Sigmoid colon (tissue), 7 donors: Measurements from ENCODE around the gene KCNMB2. TPM values are rescaled to one million over a fixed set of nuclear protein-coding genes. Genes with fewer than 3 reads are reported as not detected.

ENCODE experiments used
- DNase-seq: peaks from one replicate; pipeline ENCODE4 v3.0.0-alpha.2; 2019
- H3K27ac ChIP-seq, 4 donors: fragments of 200-600 bp; sonication (generic); one replicate each; pipeline ENCODE4 v1.5.1; 2016 to 2019; ENCODE audit warnings: mild to moderate bottlenecking in 1 of 4
- H3K27me3 ChIP-seq, 3 donors: fragments of 200-600 bp; sonication (generic); one replicate each; pipeline ENCODE4 v1.5.1; 2019; ENCODE audit warnings: mild to moderate bottlenecking in 1 of 3
- H3K36me3 ChIP-seq, 4 donors: fragments of 200-600 bp; sonication (generic); one replicate each; pipeline ENCODE4 v1.5.1; 2016 to 2019
- H3K4me1 ChIP-seq, 4 donors: fragments of 200-600 bp; sonication (generic); one replicate each; pipeline ENCODE4 v1.5.1; 2017 to 2019
- H3K4me3 ChIP-seq, 4 donors: fragments of 200-600 bp; sonication (generic); one replicate each; pipeline ENCODE4 v1.5.1; 2017 to 2019; ENCODE audit warnings: mild to moderate bottlenecking in 2 of 4, moderate library complexity in 1 of 4
- H3K9me3 ChIP-seq, 4 donors: fragments of 200-600 bp in 3 of 4; sonication (generic) in 3 of 4; one replicate each; pipeline versions ENCODE4 v1.5.1 to v1.6.1; 2013 to 2019
- EP300 ChIP-seq, 4 donors: sonication (generic); formaldehyde crosslinking; IDR thresholded peaks; one replicate each; pipeline ENCODE4 v1.6.1; 2017; ENCODE audit warnings: antibody characterized with exemption in 4 of 4
- POLR2A ChIP-seq, 2 donors: fragments of 450-650 bp; IDR thresholded peaks; one replicate each; pipeline ENCODE4 v1.6.1; 2016; ENCODE audit warnings: antibody characterized with exemption in 2 of 2, mild to moderate bottlenecking in 2 of 2, moderate library complexity in 2 of 2
- POLR2AphosphoS5 ChIP-seq, 4 donors: sonication (generic); formaldehyde crosslinking; IDR thresholded peaks; one replicate each; pipeline ENCODE4 v1.6.1; 2017; ENCODE audit warnings: antibody characterized with exemption in 4 of 4
- WGBS, 2 donors: extraction: QIAGEN DNeasy Blood & Tissue Kit; methylation state at CpG; one replicate each; pipeline ENCODE4 v1.1.7; 2013; 5-methylcytosine and 5-hydroxymethylcytosine counted together
- intact Hi-C: fragments of 100-400 bp; cut with DNase I; formaldehyde crosslinking; loops from one replicate; pipeline ENCODE4 v1.15.1; 2023
- polyA plus RNA-seq, 3 donors: library from polyadenylated mRNA; stranded (reverse); fragments of 200-250 nt; gene quantifications; one replicate each; pipeline ENCODE4 v1.2.3, GENCODE V29; 2013
- total RNA-seq, 4 donors: library from RNA; depleted of rRNA; stranded (reverse); fragments of >200 nt; gene quantifications; one replicate each; pipeline ENCODE4 v1.1.0, GENCODE V29; 2016
- TF ChIP-seq, protein P1 (sequence below), 4 experiments: fragments of 450-650 bp in 3 of 4; fragments of 200-600 bp in 1 of 4; IDR thresholded peaks; one replicate each; pipeline ENCODE4 v1.5.1; 2016 to 2019; ENCODE audit warnings: antibody characterized with exemption in 4 of 4, mild to moderate bottlenecking in 3 of 4, moderate library complexity in 2 of 4
- donor health status: healthy with polysubstance abuse.
- donor health status: Bipolar disorder and iron deficiency.
- donor health status: healthy.

Gene KCNMB2
- total and polyA plus RNA-seq, 7 donors = 0.22 to 3.2 (median 1.5) TPM; not detected in 1

DNA sequence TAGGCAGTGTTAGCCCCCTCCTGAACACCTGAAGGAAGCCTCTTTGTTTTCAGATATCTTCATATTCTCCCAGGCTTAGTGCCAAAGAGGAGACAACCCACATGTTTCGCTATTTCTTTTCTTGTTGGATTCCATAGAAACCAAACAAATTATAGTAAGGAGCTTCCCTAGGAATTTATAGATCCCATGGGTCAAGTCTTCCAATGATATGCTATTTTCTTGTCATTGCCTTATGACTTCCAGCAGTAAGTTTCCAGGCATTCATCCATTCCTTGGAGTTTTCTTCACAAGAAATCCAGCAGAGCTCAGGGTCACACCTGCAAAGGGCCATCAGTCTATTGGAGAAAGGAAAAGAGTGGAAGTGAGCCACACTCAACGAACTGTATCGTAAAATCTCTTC is 9.9 kb upstream of the KCNMB2 start:
- no peak overlapping the region for H3K4me3 ChIP-seq
- no peaks in the 10 kb centered on the region for H3K27me3 ChIP-seq
- no peaks in the 10 kb centered on the region for H3K36me3 ChIP-seq
- H3K27ac ChIP-seq = no peak overlapping the region
- TF ChIP-seq POLR2A (IDR thresholded peaks at IDR 0.05) (no peak), POLR2AphosphoS5 (IDR thresholded peaks at IDR 0.05) (no peak), EP300 (IDR thresholded peaks at IDR 0.05) (no peak)
- TF ChIP-seq, protein P1, sequence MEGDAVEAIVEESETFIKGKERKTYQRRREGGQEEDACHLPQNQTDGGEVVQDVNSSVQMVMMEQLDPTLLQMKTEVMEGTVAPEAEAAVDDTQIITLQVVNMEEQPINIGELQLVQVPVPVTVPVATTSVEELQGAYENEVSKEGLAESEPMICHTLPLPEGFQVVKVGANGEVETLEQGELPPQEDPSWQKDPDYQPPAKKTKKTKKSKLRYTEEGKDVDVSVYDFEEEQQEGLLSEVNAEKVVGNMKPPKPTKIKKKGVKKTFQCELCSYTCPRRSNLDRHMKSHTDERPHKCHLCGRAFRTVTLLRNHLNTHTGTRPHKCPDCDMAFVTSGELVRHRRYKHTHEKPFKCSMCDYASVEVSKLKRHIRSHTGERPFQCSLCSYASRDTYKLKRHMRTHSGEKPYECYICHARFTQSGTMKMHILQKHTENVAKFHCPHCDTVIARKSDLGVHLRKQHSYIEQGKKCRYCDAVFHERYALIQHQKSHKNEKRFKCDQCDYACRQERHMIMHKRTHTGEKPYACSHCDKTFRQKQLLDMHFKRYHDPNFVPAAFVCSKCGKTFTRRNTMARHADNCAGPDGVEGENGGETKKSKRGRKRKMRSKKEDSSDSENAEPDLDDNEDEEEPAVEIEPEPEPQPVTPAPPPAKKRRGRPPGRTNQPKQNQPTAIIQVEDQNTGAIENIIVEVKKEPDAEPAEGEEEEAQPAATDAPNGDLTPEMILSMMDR (IDR thresholded peaks at IDR 0.05) = no peak
- DNase-seq = no peak
- WGBS, 2 donors = 90 to 94% methylated on average over 3 of the region's 3 CpGs
- intact Hi-C loops = no loop called here
- no peaks in the 10 kb centered on the region for H3K9me3 ChIP-seq
- H3K4me1 ChIP-seq = no peaks in the 10 kb centered on the region

DNA sequence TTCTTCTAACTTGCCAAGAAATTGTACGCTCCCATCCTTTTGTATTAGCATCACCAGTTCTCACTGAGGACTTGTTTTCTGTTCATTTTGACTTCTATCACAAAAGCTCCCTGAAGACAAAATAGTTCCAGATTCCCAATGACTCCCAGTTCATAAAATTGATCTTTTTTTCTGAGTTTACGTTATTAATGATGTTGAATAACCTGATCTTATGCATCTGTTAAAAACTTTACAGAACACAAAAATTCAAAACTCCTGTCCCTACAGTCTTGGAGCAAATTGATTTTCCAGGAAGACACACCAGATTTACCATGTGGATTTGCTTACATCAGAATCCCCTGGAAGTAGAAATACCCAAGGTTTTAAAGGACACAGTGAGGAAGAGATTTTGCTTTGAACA is 8.3 kb upstream of the KCNMB2 start:
- Histone ChIP-seq H3K27ac (no peak overlapping the region), H3K9me3 (no peaks in the 10 kb centered on the region), H3K36me3 (no peaks in the 10 kb centered on the region), H3K4me3 (no peak overlapping the region), H3K4me1 (no peaks in the 10 kb centered on the region), H3K27me3 (no peaks in the 10 kb centered on the region)
- DNase-seq = no peak
- 90 to 95% methylated on average over 2 of the region's 2 CpGs for WGBS, 2 donors
- intact Hi-C loops = no loop called here
- TF ChIP-seq, protein P1 (IDR thresholded peaks at IDR 0.05) = no peak
- TF ChIP-seq POLR2A (IDR thresholded peaks at IDR 0.05) (no peak), EP300 (IDR thresholded peaks at IDR 0.05) (no peak), POLR2AphosphoS5 (IDR thresholded peaks at IDR 0.05) (no peak)

GRCh38 chr3:178529606-178530225 is 6.5 kb upstream of the KCNMB2 start:
- H3K4me1 ChIP-seq = no peaks in the 10 kb centered on the region
- no peak for DNase-seq
- no peaks in the 10 kb centered on the region for H3K36me3 ChIP-seq
- no peak for TF ChIP-seq POLR2A (IDR thresholded peaks at IDR 0.05)
- TF ChIP-seq, protein P1 (IDR thresholded peaks at IDR 0.05) = no peak
- no peak for TF ChIP-seq EP300 (IDR thresholded peaks at IDR 0.05)
- TF ChIP-seq POLR2AphosphoS5 (IDR thresholded peaks at IDR 0.05) = no peak
- no peaks in the 10 kb centered on the region for H3K27me3 ChIP-seq
- H3K4me3 ChIP-seq = no peak overlapping the region
- H3K9me3 ChIP-seq = no peaks in the 10 kb centered on the region
- no peak overlapping the region for H3K27ac ChIP-seq
- intact Hi-C loops = no loop called here

DNA sequence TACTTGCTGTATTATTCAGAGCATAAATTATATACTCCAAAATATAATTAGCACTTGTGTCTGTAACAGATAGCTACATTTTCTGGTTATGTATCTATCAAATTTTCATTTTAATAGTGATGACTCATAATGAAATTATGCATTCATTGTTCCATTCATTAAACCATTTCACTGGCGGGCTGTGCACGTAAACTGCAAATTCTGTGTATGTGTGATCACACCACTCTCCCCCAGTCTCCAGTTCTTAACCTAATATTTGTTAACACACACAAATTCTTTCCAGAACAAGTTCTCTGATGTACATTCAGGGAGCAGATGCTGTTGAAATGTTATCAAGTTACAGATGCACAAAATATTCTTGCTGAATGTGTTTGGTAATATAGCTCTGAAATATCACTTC is 3.8 kb upstream of the KCNMB2 start:
- intact Hi-C loops = no loop called here
- no peak for DNase-seq
- TF ChIP-seq EP300 (IDR thresholded peaks at IDR 0.05) (no peak), POLR2A (IDR thresholded peaks at IDR 0.05) (no peak), POLR2AphosphoS5 (IDR thresholded peaks at IDR 0.05) (no peak)
- TF ChIP-seq, protein P1 (IDR thresholded peaks at IDR 0.05) = no peak
- WGBS, 2 donors = 64 to 85% methylated on average over 2 of the region's 2 CpGs
- Histone ChIP-seq H3K27ac (no peak overlapping the region), H3K27me3 (no peaks in the 10 kb centered on the region), H3K36me3 (no peaks in the 10 kb centered on the region), H3K9me3 (no peaks in the 10 kb centered on the region), H3K4me3 (no peak overlapping the region), H3K4me1 (peaks cover 0 to 15% (median 7%) of the 10 kb centered on the region in 4 donors)
